ENCODE data around the gene TMEM170A. TPM values are rescaled to one million over a fixed set of nuclear protein-coding genes. Genes with fewer than 3 reads are reported as not detected.
A peak's percentile ranks its signal among the peaks of the same experiment; 100 is the strongest.

Gene TMEM170A
- total and polyA plus RNA-seq, 2 donors (not counting 1 experiment from before 2014, with no cell fraction given) = 21.8 to 37.9 TPM

GRCh38 chr16:75433732-75434413 is 30.6 kb downstream of the TMEM170A start:
- peak overlapping the region; percentile 91 to 99 for H3K27ac ChIP-seq (ENCODE audit: low read length in 2 of 2)
- TF ChIP-seq, protein P1, sequence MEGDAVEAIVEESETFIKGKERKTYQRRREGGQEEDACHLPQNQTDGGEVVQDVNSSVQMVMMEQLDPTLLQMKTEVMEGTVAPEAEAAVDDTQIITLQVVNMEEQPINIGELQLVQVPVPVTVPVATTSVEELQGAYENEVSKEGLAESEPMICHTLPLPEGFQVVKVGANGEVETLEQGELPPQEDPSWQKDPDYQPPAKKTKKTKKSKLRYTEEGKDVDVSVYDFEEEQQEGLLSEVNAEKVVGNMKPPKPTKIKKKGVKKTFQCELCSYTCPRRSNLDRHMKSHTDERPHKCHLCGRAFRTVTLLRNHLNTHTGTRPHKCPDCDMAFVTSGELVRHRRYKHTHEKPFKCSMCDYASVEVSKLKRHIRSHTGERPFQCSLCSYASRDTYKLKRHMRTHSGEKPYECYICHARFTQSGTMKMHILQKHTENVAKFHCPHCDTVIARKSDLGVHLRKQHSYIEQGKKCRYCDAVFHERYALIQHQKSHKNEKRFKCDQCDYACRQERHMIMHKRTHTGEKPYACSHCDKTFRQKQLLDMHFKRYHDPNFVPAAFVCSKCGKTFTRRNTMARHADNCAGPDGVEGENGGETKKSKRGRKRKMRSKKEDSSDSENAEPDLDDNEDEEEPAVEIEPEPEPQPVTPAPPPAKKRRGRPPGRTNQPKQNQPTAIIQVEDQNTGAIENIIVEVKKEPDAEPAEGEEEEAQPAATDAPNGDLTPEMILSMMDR (IDR thresholded peaks at IDR 0.05) = no peak
- TF ChIP-seq EZH2 (IDR thresholded peaks at IDR 0.05; ENCODE audit: borderline replicate concordance, insufficient read depth, low read depth, low read length, poor library complexity, severe bottlenecking) = no peak

More at GRCh38 chr16:75433732-75434413, 30.6 kb downstream of the TMEM170A start:
- Histone ChIP-seq H3K79me2 (ENCODE audit: control insufficient read depth, insufficient read depth, low read length) (peaks cover 35% of the 10 kb centered on the region), H3K36me3 (replicated peaks in 1 of 2; ENCODE audit: control extremely low read depth in 1 of 2, control insufficient read depth in 1 of 2, extremely low read depth in 1 of 2, insufficient read depth in 2 of 2, low read length in 1 of 2) (no peaks in the 10 kb centered on the region), H3K27me3 (replicated peaks in 1 of 4; ENCODE audit: control extremely low read depth in 1 of 4, control insufficient read depth in 3 of 4, insufficient read depth in 4 of 4, low read length in 3 of 4) (no peaks in the 10 kb centered on the region), H3K9ac (ENCODE audit: low read length) (peak overlapping the region; percentile 99), H3K4me1 (ENCODE audit: control insufficient read depth in 2 of 2, insufficient read depth in 2 of 2, low read length in 2 of 2) (peaks cover 7 to 15% of the 10 kb centered on the region in 2 donors), H3K9me3 (ENCODE audit: control extremely low read depth in 1 of 3, control insufficient read depth in 2 of 3, insufficient read depth in 1 of 3, low read length in 2 of 3) (no peaks in the 10 kb centered on the region), H3K4me2 (replicated peaks; ENCODE audit: low read depth, low read length, poor library complexity, severe bottlenecking) (peak overlapping the region; percentile 89), H3K4me3 (ENCODE audit: control extremely low read depth in 1 of 5, extremely low read depth in 1 of 5, insufficient read depth in 1 of 5, low read depth in 2 of 5, low read length in 4 of 5) (peak overlapping the region; percentile 94 to 100 (median 95)), H4K20me1 (ENCODE audit: control insufficient read depth, insufficient read depth, low read length, poor library complexity, severe bottlenecking) (no peaks in the 10 kb centered on the region), H2AFZ (ENCODE audit: insufficient read depth, low read depth, low read length, poor library complexity, severe bottlenecking) (peak overlapping the region; percentile 97)
- Mint-ChIP-seq H3K4me3 (peak overlapping the region; percentile 88), H3K4me1 (peaks cover 20% of the 10 kb centered on the region), H3K27me3 (no peaks in the 10 kb centered on the region), H3K27ac (peak overlapping the region; percentile 95), H3K9me3 (ENCODE audit: insufficient read depth) (no peaks in the 10 kb centered on the region)
- intact Hi-C loops (cut with micrococcal nuclease) = loop anchor here (1.0 to 2.0 kb wide), 12 partner anchors 30 to 767 kb away; partner anchors contain the start of genes ADAT1, KARS1, RFWD3 and TERF2IP
- DNase-seq (no peak), ATAC-seq (ENCODE audit: low read depth) (peak; percentile 66)
- POLR2A ChIA-PET = interaction anchor here (0.7 to 2.4 kb wide), 8 partner anchors 11 to 214 kb away, joined by 3 to 14 read pairs (median 4); partner anchors contain the start of genes ADAT1, GABARAPL2, KARS1 and TERF2IP
- CTCF ChIA-PET = interaction anchor here (1.0 to 3.1 kb wide), 11 partner anchors 11 to 332 kb away, joined by 3 to 41 read pairs (median 3); partner anchors contain the start of genes ADAT1, KARS1, TERF2IP and TMEM170A
- WGBS (ENCODE audit: insufficient coverage) = 9% methylated on average over 31 of the region's 32 CpGs

Data from B cell (primary cell).